Anterior cingulate cortex (tissue), 58 donors: ENCODE data around the gene KIF1C.

Experiments used
- DNase-seq, 58 donors: peaks; one replicate each; lab custom pipeline; 2025; lab: John Stamatoyannopoulos, UW

Gene KIF1C

GRCh38 chr17:4968486-4969046, 29.2 kb upstream of the KIF1C start:
- DNase-seq, result peak in 10 of 58 donors; percentile 10 to 48 (median 30)

DNA sequence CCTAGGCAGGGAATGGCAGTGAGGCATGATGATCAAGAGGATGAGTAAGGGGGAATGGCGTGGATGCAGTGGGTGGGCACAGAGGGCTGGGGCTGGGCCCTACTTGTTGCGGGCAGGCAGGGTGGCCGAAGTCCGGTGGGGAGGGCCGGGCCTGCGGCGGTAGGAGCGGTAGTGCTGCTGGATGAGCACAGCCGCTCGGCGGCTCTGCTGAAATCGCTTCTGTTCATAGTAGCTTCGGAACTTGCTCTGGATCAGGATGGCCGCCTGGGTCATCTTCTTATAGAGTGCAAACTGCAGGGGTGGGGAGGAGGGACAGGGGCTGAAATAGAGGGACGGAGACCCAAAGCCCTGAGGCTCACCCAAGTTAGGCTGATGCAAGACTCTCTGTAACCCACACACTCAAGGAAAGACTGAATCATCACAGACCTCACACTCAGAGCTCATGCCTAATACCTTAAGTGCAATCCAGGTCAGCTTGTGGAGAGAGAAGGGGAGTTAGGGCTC, 28.7 kb upstream of the KIF1C start:
- DNase-seq, result no peak

GRCh38 chr17:4969551-4970173, 28.1 kb upstream of the KIF1C start:
- no peak for DNase-seq

DNA sequence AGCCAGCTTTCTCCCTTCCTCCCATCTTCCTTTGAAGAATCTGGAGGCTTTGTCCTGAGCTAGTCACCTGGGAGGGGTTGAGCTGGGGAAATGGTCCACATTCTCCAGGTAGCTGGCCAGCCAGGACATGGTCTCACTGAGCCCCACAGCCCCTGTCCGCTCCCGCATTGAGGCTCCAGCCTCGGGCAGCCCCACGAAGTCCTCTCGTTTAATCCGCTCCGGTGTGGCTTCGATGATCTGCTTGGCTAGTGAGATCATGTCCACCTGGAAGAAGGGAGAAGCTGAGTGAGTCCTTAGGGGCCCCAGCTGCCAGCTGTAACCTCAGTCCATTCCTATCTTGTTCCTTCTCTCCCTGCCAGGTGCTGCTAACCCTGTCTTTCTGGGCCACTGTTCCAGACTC, 27.5 kb upstream of the KIF1C start:
- no peak for DNase-seq

DNA sequence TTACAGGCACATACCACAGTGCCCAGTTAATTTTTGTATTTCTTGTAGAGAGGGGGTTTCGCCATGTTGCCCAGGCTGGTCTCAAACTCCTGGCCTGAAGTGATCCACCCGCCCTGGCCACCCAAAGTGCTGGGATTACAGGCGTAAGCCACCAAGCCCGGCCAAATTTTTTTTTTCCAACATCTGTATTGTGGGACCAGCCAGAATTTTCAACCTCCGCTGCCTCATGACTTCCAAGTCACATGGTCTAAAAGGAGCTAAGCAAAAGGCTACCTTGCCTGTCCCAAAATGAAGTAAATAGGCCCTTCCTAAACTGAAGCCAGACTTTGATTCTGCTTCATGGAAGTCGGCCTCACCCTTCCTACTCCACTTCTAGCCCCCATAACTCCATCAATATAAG, 25.9 kb upstream of the KIF1C start:
- DNase-seq, result no peak

DNA sequence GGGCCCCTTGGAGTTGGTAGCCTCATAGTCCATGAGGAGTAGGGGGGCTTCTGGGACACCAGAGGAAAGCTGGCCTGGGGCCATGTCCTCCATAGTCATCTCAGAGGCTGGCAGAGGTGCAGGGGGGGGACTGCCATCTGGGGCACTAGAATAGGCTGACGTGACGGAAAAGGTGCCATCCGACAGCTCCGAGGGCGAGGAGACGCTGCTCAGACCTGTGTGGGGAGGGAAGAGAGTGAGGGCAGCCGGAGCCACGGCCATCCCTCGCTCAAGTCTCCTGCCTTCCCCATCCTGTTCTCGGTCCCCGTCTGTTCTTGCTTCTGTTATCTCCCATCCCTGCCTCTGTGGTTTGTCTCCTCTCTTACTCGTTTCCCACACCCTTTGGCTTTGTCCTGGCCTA, 25.4 kb upstream of the KIF1C start:
- DNase-seq, result no peak

DNA sequence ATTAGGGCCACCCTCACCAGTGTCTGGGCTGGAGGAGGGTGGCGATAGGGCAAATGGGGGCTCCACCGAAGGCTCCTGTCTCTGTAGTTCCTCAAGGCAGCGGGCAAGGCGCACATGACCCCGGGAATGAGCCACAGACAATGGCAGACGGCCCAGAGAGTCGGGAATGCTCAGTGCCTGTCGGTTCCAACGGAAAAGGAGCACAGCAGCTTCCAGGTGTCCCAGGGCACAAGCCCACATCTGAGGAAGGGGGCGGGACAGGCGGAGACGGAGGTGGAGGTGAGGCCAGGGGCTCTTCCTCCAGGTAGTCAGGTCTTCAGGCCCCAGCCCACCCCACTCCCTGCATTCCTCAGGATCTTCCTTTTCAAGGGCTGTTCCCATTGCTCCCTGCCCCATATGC, 25.0 kb upstream of the KIF1C start:
- DNase-seq, result no peak

GRCh38 chr17:4973256-4974114, 24.3 kb upstream of the KIF1C start:
- DNase-seq, result no peak

GRCh38 chr17:4974115-4974670, 23.6 kb upstream of the KIF1C start:
- DNase-seq, result peak in 2 of 58 donors; percentile 11 to 12

DNA sequence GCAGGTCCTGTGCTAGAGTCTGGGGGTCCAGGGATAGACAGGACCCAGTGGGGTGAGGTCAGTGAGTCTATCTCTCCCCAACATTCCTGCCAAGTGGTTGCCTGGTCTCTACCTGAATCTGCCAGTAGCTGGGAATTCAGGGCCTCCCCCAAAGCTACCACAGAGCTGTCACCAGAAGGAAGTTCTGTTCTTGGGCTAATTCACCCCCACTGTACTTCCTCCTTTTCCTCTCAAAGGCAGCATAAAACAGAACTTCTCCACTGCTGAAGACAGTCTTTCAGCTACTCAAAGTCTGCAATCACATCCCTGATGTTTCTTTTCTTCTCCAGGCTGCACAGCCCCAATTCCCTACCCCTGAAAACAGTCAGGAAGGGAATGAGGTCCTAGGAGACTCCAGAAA, 19.0 kb upstream of the KIF1C start:
- DNase-seq, result no peak

DNA sequence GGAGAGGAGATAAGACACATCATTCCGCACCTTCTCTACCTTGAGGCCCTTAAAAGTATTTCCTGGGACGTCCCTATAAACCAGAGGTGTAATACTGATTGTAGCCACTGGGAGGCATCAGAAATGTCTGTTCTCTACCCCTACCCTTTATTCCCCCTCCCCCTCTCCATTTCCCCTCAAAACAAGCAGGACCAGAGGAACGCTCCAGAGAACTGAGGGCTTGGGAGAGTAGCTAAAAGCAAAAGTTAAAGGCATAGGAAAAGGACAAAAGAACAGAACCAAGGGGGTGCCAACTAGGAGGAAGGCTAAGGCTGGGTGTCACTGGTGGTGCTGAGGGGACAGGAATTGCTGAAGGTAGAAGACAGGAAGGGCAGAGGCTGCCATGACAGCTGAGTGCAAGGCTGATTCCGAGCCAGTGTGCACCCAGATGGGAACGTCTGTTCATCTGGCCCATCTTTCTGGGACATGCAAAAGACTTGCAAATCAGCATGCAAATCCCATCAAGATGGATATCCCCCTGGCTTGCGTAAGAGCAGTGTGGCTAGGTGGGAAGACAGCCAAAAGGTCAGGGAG, 17.0 kb upstream of the KIF1C start:
- peak in 2 of 58 donors; percentile 12 to 32 for DNase-seq

GRCh38 chr17:4982305-4982704, 15.4 kb upstream of the KIF1C start:
- DNase-seq, result no peak

DNA sequence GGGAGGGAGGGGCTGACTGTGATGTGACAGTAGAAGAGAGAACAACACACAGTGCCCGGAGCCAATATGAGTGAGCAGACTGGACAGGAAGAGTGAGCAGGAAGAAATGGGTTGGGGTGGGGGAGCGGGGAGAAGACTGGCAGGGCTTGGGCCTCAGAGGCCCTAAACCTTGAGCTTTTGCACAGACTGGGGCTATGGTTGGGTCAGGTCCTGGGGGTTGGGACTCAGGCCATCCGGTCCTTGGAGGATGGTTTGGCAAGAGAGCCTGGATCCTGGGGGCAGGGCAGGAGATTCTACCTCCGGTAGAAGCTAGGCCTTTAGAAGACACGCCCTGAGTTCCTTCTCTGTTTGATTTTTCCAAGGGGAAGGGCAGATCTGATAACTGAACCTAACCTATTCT, 11.3 kb upstream of the KIF1C start:
- peak in 2 of 58 donors; percentile 14 to 30 for DNase-seq

DNA sequence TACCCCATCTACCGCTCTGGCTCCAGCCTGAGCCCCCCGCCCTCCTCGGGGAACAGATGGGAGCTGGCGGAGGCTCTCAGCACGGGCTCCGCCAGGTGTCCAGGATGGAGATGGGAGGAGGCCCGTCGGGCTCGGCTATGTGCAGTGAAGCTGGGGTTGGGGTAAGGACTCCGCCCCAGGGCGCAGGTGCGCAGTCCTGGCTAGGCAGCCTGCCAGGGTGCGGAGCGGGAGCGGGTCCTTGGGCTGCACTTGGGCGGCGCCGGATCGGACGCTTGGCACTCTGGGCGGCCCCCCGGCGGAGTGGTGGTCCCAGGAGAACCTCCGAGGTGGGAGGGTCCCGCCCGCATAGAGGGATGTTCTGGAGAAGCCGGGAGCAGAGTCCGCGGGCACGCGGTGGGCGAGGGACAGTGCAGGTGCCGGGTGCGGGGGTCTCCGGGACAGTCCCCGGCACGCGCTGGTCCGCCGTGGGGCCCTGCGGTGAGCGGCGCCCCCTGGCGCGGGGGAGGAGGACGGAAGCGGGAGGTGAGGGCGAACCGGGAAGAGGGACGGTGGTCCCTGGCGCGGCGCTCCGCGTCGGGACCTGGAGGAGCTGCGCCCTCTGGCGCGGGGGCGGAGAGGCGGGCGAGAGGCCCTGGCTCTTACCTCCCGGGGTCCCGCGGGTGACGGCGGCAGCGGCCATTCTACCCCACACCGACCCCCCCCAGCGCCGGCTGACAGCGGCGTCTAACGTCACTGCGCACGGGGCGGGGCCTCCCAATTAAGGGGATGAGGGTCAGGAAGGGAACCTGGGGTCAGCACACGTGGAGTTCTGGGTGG, 10.6 kb upstream of the KIF1C start, which contains the start of gene CAMTA2:
Gene CAMTA2, minus strand, starts transcription at position 725 of the 816 bp plus-strand sequence. CDS start 1,453 bp downstream, outside the sequence.
- DNase-seq, result peak in 57 of 58 donors; percentile 36 to 92 (median 79)

DNA sequence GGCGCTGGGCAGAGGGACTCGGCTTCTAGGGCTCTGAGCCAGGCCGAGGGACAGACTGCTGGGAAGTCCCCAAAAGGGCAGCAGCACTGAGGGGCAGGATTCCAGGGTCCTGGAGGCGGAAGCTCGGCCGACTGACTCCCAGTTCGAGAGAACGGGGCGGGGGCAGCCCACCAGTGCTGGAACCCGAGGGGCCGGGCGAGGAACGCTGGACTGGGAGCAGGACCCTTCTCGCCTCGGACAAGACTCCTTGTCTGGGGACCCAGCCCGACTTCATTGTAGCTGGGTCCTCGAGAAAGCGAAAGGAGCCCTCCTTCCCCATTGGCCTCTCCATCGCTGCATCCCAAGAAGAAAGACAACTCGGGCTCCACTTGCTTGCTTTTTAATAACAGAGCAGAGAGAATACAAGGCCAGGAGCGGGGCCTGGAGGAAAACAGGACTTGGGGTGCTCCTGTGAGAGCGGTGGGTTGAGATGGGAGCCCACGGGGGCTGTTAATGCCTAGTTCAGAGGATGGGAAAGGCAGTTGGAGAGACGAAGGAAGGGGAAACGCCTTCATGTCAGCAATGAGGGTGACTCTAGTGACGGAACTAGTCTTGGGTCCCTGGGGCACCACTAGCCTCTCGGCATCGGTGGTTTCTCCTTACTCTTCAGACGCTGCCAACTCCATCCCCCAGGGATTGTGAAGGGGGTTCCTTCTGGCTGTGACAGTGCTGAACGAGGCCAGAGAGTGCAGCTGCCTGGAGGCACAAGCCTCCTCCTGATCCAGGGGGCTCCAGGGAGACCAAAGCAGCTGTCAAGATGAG, 9.8 kb upstream of the KIF1C start:
- DNase-seq, result peak in 5 of 58 donors; percentile 41 to 80 (median 53)

- DNase-seq, result no peak
Measured at GRCh38 chr17:4994081-4994595, 3.6 kb upstream of the KIF1C start.

DNA sequence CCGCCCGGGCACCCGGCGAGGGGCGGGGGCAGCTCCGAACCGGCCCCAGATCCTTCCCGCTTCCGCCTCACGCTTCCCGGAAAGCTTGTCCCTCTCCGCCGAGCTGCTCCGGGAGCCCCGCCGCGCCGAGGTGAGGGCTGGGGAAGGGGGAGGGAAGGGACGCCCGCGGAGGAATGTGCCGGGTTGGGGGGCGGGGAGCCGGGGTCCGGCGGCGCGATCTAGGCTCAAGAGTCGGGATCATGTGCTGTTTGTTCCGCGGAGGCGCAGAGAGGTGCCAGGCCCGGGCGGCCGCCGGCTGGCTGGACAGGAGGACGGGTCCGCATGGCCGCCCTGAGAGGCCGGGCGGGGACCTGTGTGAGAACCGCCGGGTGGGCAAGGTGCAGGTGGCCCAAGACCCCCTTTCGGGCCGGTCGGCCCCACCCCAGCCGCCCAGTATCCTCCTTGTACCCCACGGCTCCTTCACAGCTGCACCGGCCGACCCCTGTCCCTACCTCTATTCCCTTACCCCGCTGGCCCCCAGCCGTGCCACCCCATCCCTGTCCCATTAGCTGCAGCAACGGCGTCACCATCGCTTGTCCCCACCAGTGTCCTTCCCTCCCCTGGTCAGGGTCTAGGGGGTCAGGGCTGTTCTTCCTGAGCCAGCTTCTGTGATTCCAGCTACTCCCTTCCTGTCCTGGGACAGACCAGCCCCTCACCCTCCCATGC, 429 bp downstream of the KIF1C start:
- DNase-seq, result peak in 12 of 58 donors; percentile 34 to 65 (median 54)
